ENCODE data around the gene BRMS1.

DNA sequence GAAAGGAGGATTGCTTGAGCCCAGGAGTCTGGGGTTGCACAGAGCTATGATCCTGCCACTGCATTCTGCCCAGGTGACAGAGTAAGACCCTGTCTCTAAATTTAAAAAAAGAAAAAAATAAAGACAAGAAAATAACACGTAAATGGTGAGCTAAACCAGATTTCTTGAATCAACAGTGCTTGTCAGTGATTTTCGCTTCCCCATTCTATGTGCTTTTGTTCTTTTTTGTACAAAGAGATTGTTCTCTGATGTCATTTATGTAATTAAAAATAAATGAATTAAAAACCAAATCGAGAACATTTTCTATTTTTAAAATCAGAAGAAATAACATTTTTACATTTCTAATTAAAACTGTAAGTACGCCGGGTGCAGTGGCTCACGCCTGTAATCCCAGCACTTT is 46.4 kb upstream of the BRMS1 start:
- no peak for TF ChIP-seq CTCF (conservative IDR thresholded peaks at IDR 0.05; ENCODE audit: low read depth, low read length)
- TF ChIP-seq EZH2 (IDR thresholded peaks at IDR 0.05; ENCODE audit: borderline replicate concordance, low read depth, low read length, poor library complexity, severe bottlenecking) = no peak
